ENCODE measurements around the gene NEU4.
"Not testable (repeated sequence)": the region's sequence is repeated elsewhere in the genome, so short reads cannot be mapped to it uniquely, and the experiment has no call there.

The NEU4 gene

GRCh38 chr2:241775223-241776177 lies 33.5 kb upstream of the NEU4 start:
- TF ChIP-seq CTCF (IDR thresholded peaks at IDR 0.05; ENCODE audit: low read depth, low read length, missing control alignments): no peak
- no peak for DNase-seq (ENCODE audit: low read depth)
- H3K4me3 ChIP-seq (ENCODE audit: low read depth, low read length): no peak overlapping the region
- in situ Hi-C loops (cut with HindIII; ENCODE audit: low sequenced_read_pairs): no loop called here

GRCh38 chr2:241776336-241777169 lies 32.4 kb upstream of the NEU4 start, which contains the start of gene GAL3ST2:
TSS of gene GAL3ST2 (plus strand) at chr2:241776822. CDS start at chr2:241776956, 134 bp downstream.
- H3K4me3 ChIP-seq (ENCODE audit: low read depth, low read length): no peak within 1 kb of the TSS
- in situ Hi-C loops (cut with HindIII; ENCODE audit: low sequenced_read_pairs): no loop called here
- no peak for TF ChIP-seq CTCF (IDR thresholded peaks at IDR 0.05; ENCODE audit: low read depth, low read length, missing control alignments)
- no peak for DNase-seq (ENCODE audit: low read depth)

- no peak for DNase-seq (ENCODE audit: low read depth)
- TF ChIP-seq CTCF (IDR thresholded peaks at IDR 0.05; ENCODE audit: low read depth, low read length, missing control alignments): no peak
Measured at GRCh38 chr2:241777170-241777685, 31.8 kb upstream of the NEU4 start.

GRCh38 chr2:241777686-241778627 lies 31.0 kb upstream of the NEU4 start:
- DNase-seq (ENCODE audit: low read depth): no peak
- no peak for TF ChIP-seq CTCF (IDR thresholded peaks at IDR 0.05; ENCODE audit: low read depth, low read length, missing control alignments)
- no peak overlapping the region for H3K4me3 ChIP-seq (ENCODE audit: low read depth, low read length)
- in situ Hi-C loops (cut with HindIII; ENCODE audit: low sequenced_read_pairs): no loop called here

More at GRCh38 chr2:241777170-241777685, 31.8 kb upstream of the NEU4 start:
- in situ Hi-C loops (cut with HindIII; ENCODE audit: low sequenced_read_pairs): no loop called here
- no peak overlapping the region for H3K4me3 ChIP-seq (ENCODE audit: low read depth, low read length)

GRCh38 chr2:241780939-241781569 lies 27.9 kb upstream of the NEU4 start:
- no peak overlapping the region for H3K4me3 ChIP-seq (ENCODE audit: low read depth, low read length)
- TF ChIP-seq CTCF (IDR thresholded peaks at IDR 0.05; ENCODE audit: low read depth, low read length, missing control alignments): no peak
- DNase-seq (ENCODE audit: low read depth): no peak
- in situ Hi-C loops (cut with HindIII; ENCODE audit: low sequenced_read_pairs): no loop called here

- DNase-seq (ENCODE audit: low read depth); H3K4me3 ChIP-seq (ENCODE audit: low read depth, low read length); in situ Hi-C loops (cut with HindIII; ENCODE audit: low sequenced_read_pairs): not testable (repeated sequence)
Measured at GRCh38 chr2:241782053-241782452, 26.9 kb upstream of the NEU4 start.
